Fibroblast of skin of left quadriceps (primary cell): Measurements from ENCODE around the gene NAV2.
"Not testable (repeated sequence)": the region's sequence is repeated elsewhere in the genome, so short reads cannot be mapped to it uniquely, and the experiment has no call there.

Source experiments
- DNase-seq, 2 experiments: peaks; one replicate each; pipeline ENCODE4 v3.0.0-alpha.2; 2013; ENCODE audit warnings: low read depth in 2 of 2

NAV2 gene

DNA sequence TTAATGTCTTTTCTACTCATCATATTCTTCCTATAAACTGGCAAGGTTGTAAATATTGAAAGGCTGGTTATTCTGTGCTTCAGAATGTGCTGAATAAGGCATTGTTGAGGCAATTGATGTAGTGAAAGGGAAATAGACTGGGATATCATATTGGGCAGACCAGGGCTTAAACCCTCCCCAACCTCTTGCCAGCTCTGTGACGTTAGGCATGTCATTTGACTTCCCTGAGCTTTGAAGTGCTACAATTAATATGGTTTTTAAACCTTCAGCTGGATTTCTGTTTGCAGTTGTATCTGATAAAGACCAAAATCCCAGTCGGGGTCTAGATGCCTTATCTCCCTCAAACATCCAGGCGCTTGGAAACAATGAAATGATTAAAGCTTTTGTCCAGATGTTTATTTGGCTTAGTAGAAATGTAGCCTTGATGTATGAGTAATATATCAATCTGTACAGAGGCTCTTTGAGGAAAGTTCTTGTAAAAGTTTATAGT is 239.5 kb downstream of the NAV2 start:
- DNase-seq, result no peak

DNA sequence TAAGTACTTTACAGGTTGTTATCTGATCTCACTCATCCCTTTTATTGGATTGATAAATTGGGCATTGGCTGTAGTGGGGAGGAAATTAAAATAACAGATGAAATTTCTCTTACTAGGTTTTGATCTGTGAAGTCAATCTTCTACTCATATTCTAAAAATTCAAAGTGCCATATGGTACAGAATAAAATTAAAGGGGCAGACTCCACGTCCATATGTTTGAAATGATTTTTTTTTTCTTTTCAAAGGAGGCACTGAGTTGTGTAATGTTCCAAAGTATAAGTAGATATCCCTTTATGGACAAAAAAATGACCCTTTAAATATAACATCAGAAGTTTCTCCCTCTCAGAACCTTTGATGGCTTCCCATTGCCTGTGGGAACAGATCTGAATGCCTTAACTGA is 240.3 kb downstream of the NAV2 start:
- DNase-seq, result no peak

DNA sequence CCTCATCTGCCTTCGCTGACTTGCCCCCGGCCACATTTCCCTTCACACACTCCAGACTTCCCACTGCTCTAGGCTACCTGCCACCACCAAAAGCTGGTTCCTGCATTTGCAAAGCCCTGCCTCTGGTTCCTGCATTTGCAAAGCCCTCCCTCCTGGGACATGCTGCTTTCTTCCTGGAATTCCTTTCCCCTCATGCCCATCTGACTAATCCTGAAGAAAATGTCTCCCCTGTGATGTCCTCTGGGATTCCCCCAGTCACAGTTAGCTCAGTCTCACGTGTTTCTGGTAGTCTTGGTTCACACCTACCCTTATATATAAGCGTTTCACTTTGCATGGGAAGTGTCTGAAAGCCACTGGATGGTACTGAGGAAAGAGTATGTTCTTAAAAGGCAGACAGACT is 240.7 kb downstream of the NAV2 start:
- DNase-seq, result no peak

DNA sequence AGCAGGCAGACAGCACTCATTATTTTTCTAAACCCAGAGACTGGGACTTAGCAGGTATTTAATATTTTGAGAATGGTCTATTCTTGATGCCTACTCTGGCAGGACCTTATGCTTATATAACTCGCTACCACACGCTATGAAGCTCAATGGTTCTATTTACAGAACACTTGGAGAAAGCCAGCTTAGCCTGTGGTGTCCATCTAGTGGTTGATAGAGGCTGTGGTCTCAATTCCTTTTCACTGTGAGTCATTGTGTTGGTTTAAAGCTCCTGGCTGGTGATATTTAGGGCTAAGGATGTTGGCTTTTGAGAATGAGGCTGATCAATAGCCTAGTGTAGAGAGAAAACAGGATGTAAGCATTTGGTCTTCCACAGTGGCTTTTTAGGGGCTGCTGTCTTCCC is 241.3 kb downstream of the NAV2 start:
- peak; percentile 62 to 71 for DNase-seq

DNA sequence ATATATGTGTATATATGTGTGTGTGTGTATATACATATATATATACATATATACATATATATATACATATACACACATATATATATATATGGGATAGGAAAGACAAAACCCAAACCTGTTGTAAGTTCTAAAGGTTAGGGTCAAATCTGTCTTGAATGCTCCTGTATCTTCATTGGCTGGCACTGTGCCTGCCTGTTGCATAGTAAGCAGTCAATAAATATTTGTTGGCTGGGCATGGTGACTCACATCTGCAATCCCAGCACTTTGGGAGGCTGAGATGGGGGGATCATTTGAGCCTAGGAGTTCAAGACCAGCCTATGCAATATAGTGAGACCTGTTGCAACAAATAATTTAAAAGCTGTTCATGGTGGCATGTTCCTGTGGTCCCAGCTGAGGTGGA is 242.3 kb downstream of the NAV2 start:
- no peak for DNase-seq

DNA sequence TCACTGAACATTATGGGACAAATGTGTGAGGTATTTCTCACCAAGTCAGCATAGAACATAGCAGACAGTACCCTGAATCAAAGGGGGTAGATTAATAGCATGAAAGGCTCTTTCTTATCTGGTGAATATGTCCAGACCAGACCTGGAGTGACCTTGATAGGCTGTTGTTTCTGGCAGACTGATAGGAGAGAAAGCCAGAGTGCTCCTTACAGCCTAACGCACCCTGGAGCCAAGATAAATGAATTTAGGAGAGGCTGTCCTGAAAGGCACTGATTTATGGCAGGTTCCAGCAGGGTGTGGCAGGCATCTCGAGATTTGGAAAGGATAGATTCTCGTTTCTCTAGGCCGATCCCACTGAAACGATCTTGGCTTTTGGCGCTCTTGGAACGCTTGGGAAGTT is 243.0 kb downstream of the NAV2 start:
- DNase-seq, result no peak

DNA sequence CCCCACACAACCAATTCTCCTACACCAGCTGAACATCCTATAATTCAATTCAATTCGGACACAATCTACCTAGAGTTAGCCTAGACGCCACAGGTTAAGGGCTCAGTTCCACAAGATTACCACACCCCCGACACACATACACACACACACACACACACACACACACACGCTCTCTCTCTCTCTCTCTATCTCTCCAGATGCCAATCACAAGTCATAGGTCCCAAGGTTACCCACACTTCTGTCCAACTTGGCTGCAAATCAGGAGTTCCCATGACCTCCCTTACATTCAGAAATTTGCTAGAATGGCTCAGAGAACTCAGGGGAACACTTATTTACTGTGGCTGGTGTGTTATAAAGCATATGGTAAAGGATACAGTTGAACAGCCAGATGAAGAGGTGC is 243.6 kb downstream of the NAV2 start:
- DNase-seq, result no peak

DNA sequence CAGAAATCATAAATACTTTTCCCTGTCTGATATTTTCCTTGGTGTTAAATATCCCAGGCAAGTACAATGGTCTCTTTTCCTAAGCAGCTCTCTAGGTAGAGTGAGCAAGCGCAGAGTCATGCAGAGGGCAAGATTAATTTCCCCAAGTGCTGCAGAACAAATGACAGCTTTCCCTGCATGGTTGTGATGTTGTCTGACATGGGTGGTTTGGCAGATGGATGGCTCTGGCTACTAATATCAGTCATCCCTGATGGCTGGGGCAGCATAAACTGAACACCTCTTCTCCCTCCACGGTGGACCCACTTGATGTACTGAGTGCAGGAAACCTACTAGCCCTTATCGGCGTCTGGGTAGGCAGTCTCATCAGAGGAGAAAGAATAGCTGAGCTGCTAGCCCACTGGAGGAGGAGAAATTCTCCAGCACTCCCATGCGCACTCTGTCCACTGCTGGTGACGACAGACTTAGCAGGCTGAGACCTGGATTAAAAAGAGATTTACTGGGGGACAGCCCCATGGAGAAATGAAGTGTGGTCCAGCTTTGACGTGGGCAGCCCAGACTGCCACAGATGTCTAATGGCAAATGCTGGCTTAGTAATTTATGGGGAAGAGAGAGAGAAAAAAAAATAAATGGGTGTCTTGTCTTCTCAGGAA is 244.8 kb downstream of the NAV2 start:
- no peak for DNase-seq

DNA sequence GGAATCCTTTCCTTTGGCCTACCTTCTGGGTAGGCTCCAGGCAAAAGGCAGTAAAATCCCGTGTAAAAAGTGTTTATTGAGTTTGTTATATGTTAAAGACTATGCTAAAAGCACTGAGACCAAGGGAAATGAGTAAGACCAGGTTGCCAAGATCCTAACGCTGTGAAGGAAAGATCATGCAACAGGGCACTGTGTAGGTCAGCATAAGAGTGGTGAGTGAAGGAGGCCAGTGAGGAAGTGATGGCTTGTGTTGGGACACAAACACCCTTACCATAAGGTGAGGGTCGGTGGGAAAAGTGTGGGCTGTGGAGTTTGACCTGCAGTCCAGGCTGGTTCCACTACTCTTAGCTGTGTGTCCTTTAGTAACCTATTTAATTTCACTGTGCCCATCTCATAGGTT is 245.6 kb downstream of the NAV2 start:
- no peak for DNase-seq

DNA sequence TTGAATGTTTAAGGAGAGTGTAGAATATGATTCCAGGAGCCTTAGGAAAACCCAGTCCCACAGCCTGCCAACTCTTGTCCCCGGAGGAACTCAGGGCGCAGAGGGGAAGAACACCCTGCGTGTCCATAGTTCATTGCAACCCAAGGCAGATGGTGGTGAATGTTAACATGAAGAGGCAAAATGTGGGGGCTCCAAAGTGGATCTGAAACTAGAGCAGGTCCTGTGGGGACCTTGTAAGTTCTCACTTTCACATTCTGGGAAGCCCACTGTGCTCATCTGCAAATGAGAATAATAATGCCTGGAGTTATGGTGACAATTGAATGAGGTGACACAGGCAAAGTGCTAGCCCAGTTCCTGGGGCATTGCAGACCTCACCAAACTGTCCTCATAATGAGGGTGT is 246.6 kb downstream of the NAV2 start:
- DNase-seq, result no peak

DNA sequence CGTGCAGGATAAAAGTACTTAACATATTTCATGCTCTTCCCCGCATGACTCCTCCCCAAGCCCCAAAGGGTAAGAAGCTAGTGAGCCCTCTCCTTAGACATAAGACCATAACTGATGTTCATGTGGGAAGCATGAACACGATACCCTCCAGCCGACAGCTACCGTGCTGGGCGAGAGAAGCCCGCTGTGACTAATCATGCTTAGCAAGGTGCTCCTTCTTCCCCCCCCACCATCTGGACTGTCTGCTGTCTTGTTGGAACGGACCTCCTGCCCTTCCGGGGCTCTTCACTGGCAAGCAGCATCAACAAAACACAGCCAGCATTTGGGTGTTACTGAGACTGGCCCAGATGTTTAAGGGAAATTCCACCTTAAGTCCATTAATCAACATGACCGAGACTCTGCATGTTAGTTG is 247.0 kb downstream of the NAV2 start:
- DNase-seq, result no peak

DNA sequence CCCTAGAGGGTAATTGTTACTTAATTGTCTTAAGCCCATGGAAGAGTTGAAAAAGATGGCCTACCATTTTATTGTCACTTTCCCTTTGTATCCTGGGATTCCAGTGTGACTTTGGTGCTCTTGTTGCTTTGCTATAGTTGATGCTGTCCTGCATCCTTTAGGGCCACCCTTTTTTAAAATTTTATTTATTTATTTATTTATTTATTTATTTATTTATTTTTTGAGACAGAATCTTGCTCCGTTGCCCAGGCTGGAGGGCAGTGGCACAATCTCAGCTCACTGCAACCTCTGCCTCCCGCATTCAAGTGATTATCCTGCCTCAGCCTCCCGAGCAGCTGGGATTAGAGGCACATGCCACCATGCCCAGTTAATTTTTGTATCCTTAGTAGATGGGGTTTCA is 247.8 kb downstream of the NAV2 start:
- not testable (repeated sequence) for DNase-seq

DNA sequence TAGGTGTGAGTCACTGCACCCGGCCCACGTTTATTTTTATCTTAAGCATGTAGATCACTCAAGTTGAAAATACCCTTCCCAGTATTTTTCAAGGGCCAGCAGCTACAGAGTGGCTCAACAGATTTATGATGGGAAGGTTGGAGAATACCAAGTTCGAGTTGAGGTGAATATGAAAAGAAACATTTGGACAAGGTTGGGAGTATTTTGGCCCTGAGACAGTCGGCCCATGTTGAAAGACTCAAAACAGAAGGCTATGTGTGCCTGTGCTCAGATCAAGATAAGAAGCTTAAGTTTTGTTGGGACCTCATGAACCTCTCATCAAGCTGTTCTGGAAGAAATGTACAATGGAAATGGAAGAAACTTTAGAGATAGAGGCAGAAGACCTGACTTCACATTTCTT is 248.6 kb downstream of the NAV2 start:
- no peak for DNase-seq

DNA sequence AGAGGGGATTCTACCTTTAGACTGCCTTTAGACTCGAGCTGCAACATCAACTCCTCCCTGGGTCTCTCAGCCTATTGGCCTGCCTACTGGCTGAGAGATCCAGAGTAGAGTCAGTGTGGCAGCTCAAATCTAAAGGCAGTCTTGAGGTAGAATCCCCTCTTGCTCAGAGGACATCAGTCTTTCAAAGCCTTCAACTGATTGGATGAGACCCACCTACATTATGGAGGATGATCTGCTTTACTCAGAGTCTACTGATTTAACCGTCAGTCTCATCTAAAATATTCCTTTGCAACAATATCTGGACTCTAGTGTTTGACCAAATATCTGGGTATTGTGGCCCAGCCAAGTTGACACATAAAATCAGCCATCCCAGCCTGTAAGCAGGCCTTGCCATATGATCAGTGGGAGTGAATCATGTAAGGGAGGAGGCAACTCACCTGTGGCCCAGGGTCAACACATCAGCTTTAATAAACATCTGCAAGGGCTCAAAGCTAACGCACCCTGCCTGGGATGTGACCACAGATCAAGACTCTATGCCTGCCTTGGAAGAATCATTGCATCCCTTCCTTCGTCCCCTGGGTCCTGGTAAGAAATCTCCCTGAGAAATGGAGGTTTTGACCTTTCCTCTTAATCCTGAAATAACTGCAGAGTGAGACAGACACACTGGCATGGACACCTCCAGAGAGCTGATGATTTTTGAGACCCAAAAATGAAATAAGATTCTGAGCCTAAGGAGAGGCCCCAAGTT is 249.6 kb downstream of the NAV2 start:
- DNase-seq, result no peak

DNA sequence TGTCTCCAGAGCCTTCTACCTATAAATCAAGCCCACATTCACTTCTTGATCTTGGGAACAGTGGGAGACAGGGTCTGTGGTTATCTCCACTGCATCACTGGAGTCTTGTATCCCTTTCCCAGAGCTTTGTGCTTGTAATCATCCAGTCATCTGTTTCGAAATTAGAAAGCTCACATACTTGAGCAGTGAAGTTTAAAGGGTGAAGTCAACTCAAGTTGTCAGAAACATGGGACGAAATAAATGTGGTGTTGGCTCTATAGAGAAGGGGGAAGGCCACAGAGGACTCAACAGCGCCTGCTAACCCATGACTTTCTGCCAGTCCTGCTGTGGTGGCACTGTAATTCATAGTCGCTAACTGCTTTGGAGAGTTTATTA is 250.2 kb downstream of the NAV2 start:
- peak; percentile 80 for DNase-seq

DNA sequence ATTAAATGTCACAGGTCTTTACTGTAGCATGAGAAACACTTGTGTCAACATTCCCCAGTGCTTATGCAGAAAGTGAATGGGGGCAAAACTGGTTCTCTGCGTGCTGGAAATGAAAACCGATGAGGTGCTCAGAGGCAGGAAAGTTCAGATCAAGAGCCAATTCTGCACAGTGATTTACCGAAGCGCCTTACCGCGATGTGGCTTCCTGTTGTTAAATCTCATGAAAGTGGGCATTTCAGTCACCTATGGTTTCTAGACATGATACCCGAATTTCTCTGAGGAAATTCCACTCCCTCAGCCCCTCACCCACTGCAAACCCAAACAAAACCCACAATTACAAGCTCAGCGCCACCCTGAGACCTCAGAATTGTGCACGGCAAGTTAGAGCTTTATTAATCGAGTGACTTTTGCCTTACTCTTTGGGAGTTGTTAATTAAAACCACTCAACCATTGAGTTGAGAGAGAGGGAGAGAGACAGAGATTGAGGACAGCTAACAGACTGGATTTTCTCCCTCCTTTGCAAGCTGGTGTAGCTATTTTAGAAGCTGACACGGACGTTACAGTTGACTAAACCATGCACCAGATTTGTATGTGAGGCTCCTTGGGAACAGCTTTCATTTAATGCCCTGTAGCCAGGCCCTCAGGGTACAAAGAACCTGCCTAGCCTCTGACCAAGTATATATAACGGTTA is 251.2 kb downstream of the NAV2 start:
- no peak for DNase-seq

DNA sequence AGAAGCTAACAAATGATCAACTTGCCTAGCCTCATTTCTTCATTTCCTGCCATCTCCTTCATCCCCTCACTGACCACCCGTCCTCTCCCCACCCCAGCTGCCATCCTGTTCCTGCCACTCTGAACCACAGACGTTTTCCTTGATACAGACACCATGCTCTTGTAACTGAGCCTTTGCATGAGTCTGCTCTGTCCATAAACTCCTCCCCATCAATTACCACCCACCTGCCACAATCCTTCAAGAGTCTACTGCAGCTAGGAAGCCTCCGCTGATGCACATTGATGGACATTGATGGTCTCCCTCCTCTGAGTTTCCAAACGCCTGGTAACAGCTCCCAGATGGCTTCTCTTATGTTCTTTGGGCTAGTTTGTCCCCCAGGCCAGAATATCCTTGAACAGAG is 253.8 kb downstream of the NAV2 start:
- DNase-seq, result no peak

DNA sequence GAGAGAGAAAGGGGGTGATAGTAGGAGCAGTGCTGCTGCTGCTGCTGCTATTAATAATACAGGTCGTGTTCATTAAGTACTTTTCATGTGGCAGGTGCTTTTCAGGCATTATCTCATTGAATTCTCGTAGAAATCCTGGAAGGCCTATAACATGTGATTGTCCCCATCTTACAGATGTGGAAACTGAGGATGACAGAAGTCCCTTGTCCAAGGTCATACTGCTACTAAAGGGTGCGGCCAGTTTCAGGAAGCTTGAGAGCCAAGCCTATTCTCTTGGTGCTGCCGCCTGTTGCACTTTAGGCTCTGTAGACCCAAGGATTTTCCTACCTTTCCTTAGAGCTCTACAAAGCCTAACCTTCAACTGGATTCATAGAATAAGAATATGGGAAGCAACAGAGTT is 254.3 kb downstream of the NAV2 start:
- no peak for DNase-seq

DNA sequence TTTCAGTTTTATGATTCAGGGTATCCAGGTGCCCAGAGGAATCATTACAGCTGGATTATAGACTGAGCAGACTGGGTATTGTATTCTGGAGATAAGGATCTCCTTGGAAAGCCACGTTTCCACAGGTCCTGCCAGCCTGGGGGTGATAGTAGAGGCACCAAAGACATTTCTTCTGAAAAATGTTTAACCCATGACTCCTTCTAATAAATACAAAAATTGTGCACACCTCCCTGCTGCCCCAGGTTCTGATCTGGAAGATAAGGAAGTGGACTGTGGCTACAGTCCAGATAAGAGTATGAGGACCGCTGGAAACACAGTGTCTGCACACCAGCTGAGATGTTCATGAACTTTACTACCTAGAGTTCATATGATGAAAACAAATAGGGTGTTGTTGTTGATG is 255.2 kb downstream of the NAV2 start:
- DNase-seq, result no peak

DNA sequence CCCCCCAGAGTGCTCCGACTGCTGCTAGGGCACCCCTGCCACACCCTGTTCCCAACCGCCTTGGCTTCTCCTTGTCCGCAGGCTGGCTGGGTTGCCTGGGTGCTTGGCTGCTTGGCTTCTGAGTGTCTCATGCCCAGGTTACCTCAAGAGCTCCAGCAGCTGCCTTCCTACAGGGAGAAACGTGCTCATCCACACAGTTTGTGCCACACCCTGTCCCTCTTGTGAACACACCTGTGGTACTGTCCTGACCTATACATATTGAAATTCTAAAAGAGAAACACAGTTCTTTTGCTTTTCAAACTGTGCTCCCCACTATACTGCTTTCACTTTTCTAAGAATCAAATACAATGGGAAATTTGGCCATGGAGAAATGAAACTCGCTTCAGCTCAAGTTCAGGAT is 256.2 kb downstream of the NAV2 start:
- no peak for DNase-seq

DNA sequence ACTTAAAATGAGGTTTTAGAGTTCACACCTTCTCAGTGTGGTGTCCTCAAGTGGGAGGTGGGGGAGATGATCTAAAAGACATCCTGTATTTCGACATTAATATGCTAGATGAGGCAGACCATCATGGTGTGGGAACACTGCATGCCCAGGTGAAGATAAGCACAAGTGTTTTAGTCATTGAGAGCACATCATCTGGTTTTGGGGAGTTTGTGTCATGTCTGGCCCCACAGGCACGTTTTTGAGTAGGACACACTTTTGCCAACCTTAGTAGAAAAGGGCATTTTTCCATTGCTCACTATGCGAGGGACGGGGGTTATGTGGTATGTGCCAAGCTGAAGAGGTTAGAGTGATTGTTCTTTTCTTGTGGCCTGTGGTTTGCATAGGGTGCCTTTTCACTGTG is 258.3 kb downstream of the NAV2 start:
- no peak for DNase-seq

DNA sequence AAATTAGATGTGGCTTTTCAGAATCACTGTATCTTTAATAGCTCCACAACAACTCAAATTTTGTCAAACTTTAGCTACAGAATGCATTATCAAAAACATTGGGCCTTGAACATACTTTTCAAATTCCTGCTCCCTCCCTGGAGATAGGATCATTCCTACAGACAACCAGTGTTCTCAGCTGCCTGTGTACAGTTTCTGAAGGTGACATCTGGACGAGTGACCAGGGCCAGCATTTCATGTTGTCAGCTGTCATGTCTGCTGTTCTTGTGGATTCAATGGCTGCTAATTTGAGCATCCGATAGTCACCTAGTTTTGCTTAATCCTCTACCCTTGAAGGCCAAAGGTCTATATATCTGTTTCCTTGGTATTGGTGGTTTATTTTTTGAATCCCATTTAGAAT is 259.5 kb downstream of the NAV2 start:
- DNase-seq, result no peak

DNA sequence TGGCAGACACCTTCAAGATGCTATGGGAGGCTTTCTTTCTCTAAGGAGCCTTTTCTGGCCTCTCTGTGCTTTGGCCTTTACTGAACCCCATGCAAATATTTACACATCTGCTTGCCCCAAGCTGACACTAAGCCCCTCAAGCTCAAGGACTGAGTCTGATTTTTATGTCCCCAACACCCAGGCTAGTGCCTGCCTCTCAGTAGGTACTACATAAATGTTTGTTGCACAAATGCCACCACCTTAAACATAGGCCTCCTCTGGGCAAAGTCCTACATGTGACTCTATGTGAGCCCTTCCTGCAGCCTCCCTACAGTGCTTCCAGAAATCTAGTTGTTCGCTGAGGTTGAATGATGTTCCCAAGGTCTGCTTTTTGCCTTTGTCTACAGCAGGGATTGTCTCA is 260.0 kb downstream of the NAV2 start:
- DNase-seq, result no peak
